Smooth muscle cell (in vitro differentiated cells): ENCODE data around the gene CGB2. TPM values are rescaled to one million over a fixed set of nuclear protein-coding genes. Genes with fewer than 3 reads are reported as not detected.
A peak's percentile ranks its signal among the peaks of the same experiment; 100 is the strongest.
"Not testable (repeated sequence)": the region's sequence is repeated elsewhere in the genome, so short reads cannot be mapped to it uniquely, and the experiment has no call there.

ENCODE experiments used
- DNase-seq: peaks from one replicate; lab custom pipeline; 2025; ENCODE audit not compliant: unreplicated experiment; lab: John Stamatoyannopoulos, UW
- H2AFZ ChIP-seq: fragments of 200-600 bp; sonication (generic); 2 replicates; pipeline ENCODE4 v1.6.0; 2016; ENCODE audit warnings: antibody characterized with exemption, low read depth, mild to moderate bottlenecking
- H3F3A ChIP-seq: fragments of 200-600 bp; sonication (generic); 2 replicates; pipeline ENCODE4 v1.6.0; 2017; ENCODE audit warnings: antibody characterized with exemption, low read depth
- H3K27ac ChIP-seq: fragments of 200-600 bp; sonication (generic); 2 replicates; pipeline ENCODE4 v1.5.1; 2016; ENCODE audit warnings: low read depth, mild to moderate bottlenecking
- H3K27me3 ChIP-seq: fragments of 200-600 bp; sonication (generic); 2 replicates; pipeline ENCODE4 v1.6.1; 2016; ENCODE audit warnings: low read depth, mild to moderate bottlenecking
- H3K36me3 ChIP-seq: fragments of 200-600 bp; sonication (generic); 2 replicates; pipeline ENCODE4 v1.5.1; 2016; ENCODE audit warnings: low read depth
- H3K4me1 ChIP-seq: fragments of 200-600 bp; sonication (generic); 2 replicates; pipeline ENCODE4 v1.5.1; 2016; ENCODE audit warnings: low read depth
- H3K4me2 ChIP-seq: fragments of 200-600 bp; sonication (generic); 2 replicates; pipeline ENCODE4 v1.6.0; 2016; ENCODE audit warnings: mild to moderate bottlenecking
- H3K4me3 ChIP-seq: fragments of 200-600 bp; sonication (generic); 2 replicates; pipeline ENCODE4 v1.5.1; 2016; ENCODE audit warnings: mild to moderate bottlenecking
- H3K79me2 ChIP-seq: fragments of 200-600 bp; sonication (generic); 2 replicates; pipeline ENCODE4 v1.6.0; 2016; ENCODE audit warnings: low read depth, mild to moderate bottlenecking
- H3K9ac ChIP-seq: fragments of 200-600 bp; sonication (generic); 2 replicates; pipeline ENCODE4 v1.6.0; 2016; ENCODE audit warnings: low read depth
- H3K9me3 ChIP-seq: fragments of 200-600 bp; sonication (generic); replicated peaks from 2 replicates; pipeline ENCODE4 v1.5.1; 2016; ENCODE audit warnings: low read depth
- H4K20me1 ChIP-seq: fragments of 200-600 bp; sonication (generic); 2 replicates; pipeline ENCODE4 v1.6.0; 2016; ENCODE audit warnings: low read depth
- CTCF ChIP-seq: fragments of 200-600 bp; sonication (generic); IDR thresholded peaks from 2 replicates; pipeline ENCODE4 v1.5.1; 2017; ENCODE audit warnings: borderline replicate concordance, mild to moderate bottlenecking, antibody characterized with exemption; ENCODE audit not compliant: insufficient read depth, poor library complexity, severe bottlenecking
- WGBS: methylation state at CpG from one replicate; pipeline ENCODE4 v1.1.7; 2016; ENCODE audit warnings: low lambda C conversion rate; 5-methylcytosine and 5-hydroxymethylcytosine counted together
- polyA plus RNA-seq: library from polyadenylated mRNA; unstranded; fragments of >200 nt; fragmentation: Nextera tagmentation; extraction: Ambion mirVana; gene quantifications from 2 replicates; pipeline ENCODE4 v1.2.1, GENCODE V29; 2016
- total RNA-seq: library from RNA; depleted of rRNA; stranded (reverse); fragments of >200 nt; gene quantifications from 2 replicates; pipeline ENCODE4 v1.2.3, GENCODE V29; 2014

CGB2 gene
- 2.3 TPM in 1 of 2 replicates, not detected in the other for total RNA-seq
- polyA plus RNA-seq = 1.3 TPM in 1 of 2 replicates, not detected in the other

GRCh38 chr19:49031642-49032301 is at the start of gene CGB2:
TSS of gene CGB2 (plus strand) at chr19:49031890. CDS start at chr19:49032096, 206 bp downstream.
- H3K79me2 ChIP-seq, H2AFZ ChIP-seq, H3K9me3 ChIP-seq, H3K4me2 ChIP-seq, H3K36me3 ChIP-seq, DNase-seq, H3K27ac ChIP-seq, H3F3A ChIP-seq, H3K4me1 ChIP-seq, H3K9ac ChIP-seq, H3K4me3 ChIP-seq, H4K20me1 ChIP-seq, H3K27me3 ChIP-seq: not testable (repeated sequence)
- WGBS = 49% methylated on average over 28 of the region's 28 CpGs
- peak; percentile 52 for TF ChIP-seq CTCF

- H3K9ac ChIP-seq = no peak overlapping the region
- no peak for DNase-seq
Observed at GRCh38 chr19:48982280-48982679, 49.4 kb upstream of the CGB2 start.

GRCh38 chr19:48985711-48986110 is 46.0 kb upstream of the CGB2 start:
- no peak overlapping the region for H3K4me2 ChIP-seq
- no peak overlapping the region for H3K9ac ChIP-seq
- no peak overlapping the region for H3K27ac ChIP-seq
- no peaks in the 10 kb centered on the region for H3K9me3 ChIP-seq
- H2AFZ ChIP-seq = no peak overlapping the region
- H3K4me1 ChIP-seq = no peaks in the 10 kb centered on the region
- peaks cover 35% of the 10 kb centered on the region for H4K20me1 ChIP-seq
- DNase-seq = no peak
- H3K4me3 ChIP-seq = no peak overlapping the region
- 99% methylated on average over 13 of the region's 13 CpGs for WGBS
- no peak for TF ChIP-seq CTCF
- no peaks in the 10 kb centered on the region for H3F3A ChIP-seq
- no peaks in the 10 kb centered on the region for H3K36me3 ChIP-seq
- H3K79me2 ChIP-seq = peaks cover 15% of the 10 kb centered on the region
- H3K27me3 ChIP-seq = no peaks in the 10 kb centered on the region

More at GRCh38 chr19:48982280-48982679, 49.4 kb upstream of the CGB2 start:
- H3K27ac ChIP-seq = no peak overlapping the region
- H3K79me2 ChIP-seq = no peaks in the 10 kb centered on the region
- no peaks in the 10 kb centered on the region for H3K36me3 ChIP-seq
- no peak for TF ChIP-seq CTCF
- H4K20me1 ChIP-seq = peaks cover 17% of the 10 kb centered on the region
- 94% methylated on average over 9 of the region's 9 CpGs for WGBS
- H2AFZ ChIP-seq = no peak overlapping the region
- H3K4me3 ChIP-seq = no peak overlapping the region
- no peaks in the 10 kb centered on the region for H3K9me3 ChIP-seq
- no peaks in the 10 kb centered on the region for H3K4me1 ChIP-seq
- no peak overlapping the region for H3K4me2 ChIP-seq
- H3K27me3 ChIP-seq = no peaks in the 10 kb centered on the region
- H3F3A ChIP-seq = no peaks in the 10 kb centered on the region

GRCh38 chr19:48986211-48986610 is 45.5 kb upstream of the CGB2 start:
- H3K4me1 ChIP-seq = peaks cover 2% of the 10 kb centered on the region
- no peak for TF ChIP-seq CTCF
- no peaks in the 10 kb centered on the region for H3K36me3 ChIP-seq
- no peak for DNase-seq
- no peak overlapping the region for H3K27ac ChIP-seq
- H3K9ac ChIP-seq = no peak overlapping the region
- H2AFZ ChIP-seq = no peak overlapping the region
- H3K4me3 ChIP-seq = no peak overlapping the region
- 93% methylated on average over 2 of the region's 3 CpGs for WGBS
- H3K4me2 ChIP-seq = no peak overlapping the region
- peaks cover 19% of the 10 kb centered on the region for H3K79me2 ChIP-seq
- H4K20me1 ChIP-seq = peaks cover 40% of the 10 kb centered on the region
- H3K9me3 ChIP-seq = no peaks in the 10 kb centered on the region
- no peaks in the 10 kb centered on the region for H3F3A ChIP-seq
- no peaks in the 10 kb centered on the region for H3K27me3 ChIP-seq
